Measurements from ENCODE around the gene PPARG.
A peak's percentile ranks its signal among the peaks of the same experiment; 100 is the strongest.

- TF ChIP-seq CTCF (IDR thresholded peaks at IDR 0.05) (no peak), TAF1 (IDR thresholded peaks at IDR 0.05; ENCODE audit: borderline replicate concordance, low read depth, low read length) (no peak), POLR2AphosphoS5 (IDR thresholded peaks at IDR 0.05; ENCODE audit: low read depth, low read length) (no peak; the same call in 1 of the 2 replicates), CHD2 (IDR thresholded peaks at IDR 0.05; ENCODE audit: low read length, partially characterized antibody) (no peak), GATA2 (CRISPR knock-in tag; IDR thresholded peaks at IDR 0.05) (no peak), MXI1 (IDR thresholded peaks at IDR 0.05; ENCODE audit: low read depth, low read length) (no peak), GABPA (IDR thresholded peaks at IDR 0.05; ENCODE audit: low read depth) (no peak), ZBTB33 (IDR thresholded peaks at IDR 0.05; ENCODE audit: borderline replicate concordance, low read depth) (no peak), SMC3 (IDR thresholded peaks at IDR 0.05; ENCODE audit: low read depth, low read length) (no peak), EP300 (IDR thresholded peaks at IDR 0.05; ENCODE audit: borderline replicate concordance in 1 of 2, low read depth in 1 of 2, low read length in 1 of 2) (peak in 1 of 2 experiments; percentile 46; a peak in 1 of 4 replicates), TCF12 (IDR thresholded peaks at IDR 0.05) (peak; percentile 86), FOXJ3 (CRISPR knock-in tag; IDR thresholded peaks at IDR 0.05) (no peak)
Observed at GRCh38 chr3:12303534-12303933, 14.7 kb downstream of the PPARG start.

Data from SK-N-SH (cell line).